ENCODE measurements around the gene SIAE. TPM values are rescaled to one million over a fixed set of nuclear protein-coding genes. Genes with fewer than 3 reads are reported as not detected.

The SIAE gene
- total and polyA plus RNA-seq, 2 of the 4 experiments (the other 2 are of a cell fraction): 4.7 to 12.0 TPM

- Histone ChIP-seq H3K27ac (ENCODE audit: insufficient read depth, low read length) (no peak overlapping the region), H3K9ac (ENCODE audit: low read depth, low read length) (no peak overlapping the region), H4K20me1 (ENCODE audit: insufficient read depth, low read length) (no peaks in the 10 kb centered on the region), H2BK20ac (ENCODE audit: low read depth, low read length) (no peak overlapping the region), H3K27me3 (ENCODE audit: control insufficient read depth, insufficient read depth, low read length) (no peaks in the 10 kb centered on the region), H4K5ac (ENCODE audit: low read depth, low read length) (no peak overlapping the region), H2AK5ac (ENCODE audit: low read depth, low read length) (no peak overlapping the region), H2BK15ac (ENCODE audit: low read depth, low read length) (no peak overlapping the region), H3K4me1 (ENCODE audit: control insufficient read depth, insufficient read depth, low read length) (no peaks in the 10 kb centered on the region), H3K18ac (ENCODE audit: low read depth, low read length) (no peak overlapping the region), H3K4me3 (ENCODE audit: insufficient read depth, low read depth, low read length) (no peak overlapping the region), H3K56ac (ENCODE audit: extremely low read depth, insufficient read depth, low read length) (no peak overlapping the region), H3K9me3 (ENCODE audit: control insufficient read depth, insufficient read depth, low read length) (no peaks in the 10 kb centered on the region), H3K23ac (ENCODE audit: low read depth, low read length) (no peak overlapping the region), H3K4ac (ENCODE audit: low read depth, low read length) (no peak overlapping the region), H4K8ac (ENCODE audit: low read depth in 2 of 2, low read length in 2 of 2) (no peak overlapping the region), H2AFZ (replicated peaks; ENCODE audit: low read length, poor library complexity) (no peak overlapping the region), H3K4me2 (ENCODE audit: low read depth, low read length) (no peak overlapping the region), H3K79me1 (ENCODE audit: low read depth in 1 of 2, low read length in 2 of 2) (no peaks in the 10 kb centered on the region), H2AK9ac (replicated peaks; ENCODE audit: low read depth, low read length, poor library complexity) (no peak overlapping the region), H4K91ac (ENCODE audit: insufficient read depth, low read depth, low read length) (no peak overlapping the region), H2BK120ac (ENCODE audit: low read depth, low read length) (no peak overlapping the region), H3K9me1 (ENCODE audit: insufficient read depth, low read length) (no peaks in the 10 kb centered on the region), H3K14ac (replicated peaks; ENCODE audit: low read depth, low read length) (no peak overlapping the region), H2BK5ac (ENCODE audit: low read depth, low read length, poor library complexity, severe bottlenecking) (no peak overlapping the region), H3K36me3 (ENCODE audit: control insufficient read depth, insufficient read depth, low read length) (no peaks in the 10 kb centered on the region)
- WGBS, 2 experiments (ENCODE audit: extremely low coverage in 2 of 2, insufficient read length in 1 of 2): no CpG with 5 or more reads among the region's 2 CpGs
- in situ Hi-C loops (cut with MboI; ENCODE audit: low sequenced_read_pairs): no loop called here
- no peak for DNase-seq
- no TSS peak for BruUV-seq (replicated peaks)
- no peak for ATAC-seq (ENCODE audit: low read depth)
- POLR2A ChIA-PET (ENCODE audit: unreplicated experiment): no interaction called here
- no peak for TF ChIP-seq CTCF (conservative IDR thresholded peaks at IDR 0.05; ENCODE audit: low read depth, low read length)
- no peak for TF ChIP-seq BHLHE40 (IDR thresholded peaks at IDR 0.05; ENCODE audit: low read depth, low read length)
- no peak for TF ChIP-seq USF2 (IDR thresholded peaks at IDR 0.05; ENCODE audit: low read depth, low read length)
- no peak for TF ChIP-seq RCOR1 (IDR thresholded peaks at IDR 0.05; ENCODE audit: insufficient replicate concordance, low read length)
- no peak for TF ChIP-seq MXI1 (IDR thresholded peaks at IDR 0.05; ENCODE audit: borderline replicate concordance, low read depth, low read length)
- no peak for TF ChIP-seq POLR2A (IDR thresholded peaks at IDR 0.05; ENCODE audit: low read depth, low read length)
- no peak for TF ChIP-seq MAZ (IDR thresholded peaks at IDR 0.05; ENCODE audit: borderline replicate concordance, low read depth, low read length)
- TF ChIP-seq MAFK (IDR thresholded peaks at IDR 0.05; ENCODE audit: low read depth, low read length): no peak
- no peak for TF ChIP-seq RFX5 (IDR thresholded peaks at IDR 0.05; ENCODE audit: low read depth, low read length)
- TF ChIP-seq SMC3 (IDR thresholded peaks at IDR 0.05; ENCODE audit: low read depth, low read length): no peak
- TF ChIP-seq FOS (IDR thresholded peaks at IDR 0.05; ENCODE audit: low read depth, low read length): no peak
- no peak for TF ChIP-seq CHD1 (IDR thresholded peaks at IDR 0.05; ENCODE audit: low read depth, low read length)
- no peak for TF ChIP-seq NFE2L2 (IDR thresholded peaks at IDR 0.05; ENCODE audit: low read depth, low read length)
- TF ChIP-seq CEBPB (IDR thresholded peaks at IDR 0.05; ENCODE audit: low read depth, low read length): no peak
- no peak for TF ChIP-seq ELK1 (IDR thresholded peaks at IDR 0.05; ENCODE audit: borderline replicate concordance, low read depth, low read length)
- no peak for TF ChIP-seq RAD21 (IDR thresholded peaks at IDR 0.05; ENCODE audit: low read length)
- dilution Hi-C loops (cut with HindIII; ENCODE audit: low sequenced_read_pairs, unreplicated experiment): no loop called here
- CTCF ChIA-PET: interaction anchor here (0.6 kb wide), 1 partner anchor 21 kb away, joined by 3 read pairs; no protein-coding TSS in a partner anchor
- intact Hi-C loops (cut with micrococcal nuclease): no loop called here
Measured at GRCh38 chr11:124693142-124693541, 19.6 kb upstream of the SIAE start.
